HCT116 (cell line): ENCODE data around the gene ELFN1.

ENCODE experiments used
- CTCF ChIP-seq, 3 experiments: fragments of 200-600 bp in 1 of 3; sonication (generic) in 1 of 3; IDR thresholded peaks in 2 of 3; conservative IDR thresholded peaks in 1 of 3; 2 replicates each; pipeline ENCODE4 v1.5.1; 2012 to 2017; ENCODE audit warnings: low read depth in 2 of 3, low read length in 2 of 3, antibody characterized with exemption in 1 of 3, borderline replicate concordance in 1 of 3, control low read depth in 1 of 3, mild to moderate bottlenecking in 1 of 3, mixed read lengths in 1 of 3, mixed run types in 1 of 3, moderate library complexity in 1 of 3; ENCODE audit not compliant: insufficient read depth in 1 of 3
- POLR2A ChIP-seq: IDR thresholded peaks from 2 replicates; pipeline ENCODE4 v1.7.0; 2011; ENCODE audit warnings: borderline replicate concordance; ENCODE audit not compliant: insufficient read depth, insufficient read length; ENCODE audit errors: extremely low read depth
- POLR2AphosphoS5 ChIP-seq: IDR thresholded peaks from 2 replicates; pipeline ENCODE4 v1.6.1; 2011; ENCODE audit warnings: mild to moderate bottlenecking, low read depth, low read length, moderate library complexity
- RAD21 ChIP-seq: IDR thresholded peaks from 2 replicates; pipeline ENCODE4 v1.6.1; 2012; ENCODE audit warnings: low read depth, mild to moderate bottlenecking
- TF ChIP-seq, protein P1 (sequence below): IDR thresholded peaks from 2 replicates; pipeline ENCODE4 v1.6.1; 2011; ENCODE audit warnings: mild to moderate bottlenecking, low read length, moderate library complexity; ENCODE audit not compliant: insufficient replicate concordance; ENCODE audit errors: extremely low read depth

- no peak for TF ChIP-seq POLR2A
- TF ChIP-seq CTCF (IDR thresholded peaks at IDR 0.05 in 2 of 3, conservative IDR thresholded peaks at IDR 0.05 in 1 of 3; ENCODE audit: borderline replicate concordance in 1 of 3, insufficient read depth in 1 of 3, low read depth in 2 of 3, low read length in 2 of 3): no peak
- TF ChIP-seq RAD21: no peak
- TF ChIP-seq, protein P1, sequence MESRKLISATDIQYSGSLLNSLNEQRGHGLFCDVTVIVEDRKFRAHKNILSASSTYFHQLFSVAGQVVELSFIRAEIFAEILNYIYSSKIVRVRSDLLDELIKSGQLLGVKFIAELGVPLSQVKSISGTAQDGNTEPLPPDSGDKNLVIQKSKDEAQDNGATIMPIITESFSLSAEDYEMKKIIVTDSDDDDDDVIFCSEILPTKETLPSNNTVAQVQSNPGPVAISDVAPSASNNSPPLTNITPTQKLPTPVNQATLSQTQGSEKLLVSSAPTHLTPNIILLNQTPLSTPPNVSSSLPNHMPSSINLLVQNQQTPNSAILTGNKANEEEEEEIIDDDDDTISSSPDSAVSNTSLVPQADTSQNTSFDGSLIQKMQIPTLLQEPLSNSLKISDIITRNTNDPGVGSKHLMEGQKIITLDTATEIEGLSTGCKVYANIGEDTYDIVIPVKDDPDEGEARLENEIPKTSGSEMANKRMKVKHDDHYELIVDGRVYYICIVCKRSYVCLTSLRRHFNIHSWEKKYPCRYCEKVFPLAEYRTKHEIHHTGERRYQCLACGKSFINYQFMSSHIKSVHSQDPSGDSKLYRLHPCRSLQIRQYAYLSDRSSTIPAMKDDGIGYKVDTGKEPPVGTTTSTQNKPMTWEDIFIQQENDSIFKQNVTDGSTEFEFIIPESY: no peak
- no peak for TF ChIP-seq POLR2AphosphoS5
Observed at GRCh38 chr7:1710936-1711335, 40.9 kb downstream of the ELFN1 start.
